Neural crest cell (in vitro differentiated cells): ENCODE data around the gene HOXB1. TPM values are rescaled to one million over a fixed set of nuclear protein-coding genes. Genes with fewer than 3 reads are reported as not detected.

Experiments used
- DNase-seq: peaks from one replicate; pipeline ENCODE4 v3.0.0; 2021; ENCODE audit warnings: low read depth, mixed read lengths, low spot score
- H3K27ac Mint-ChIP-seq: one replicate; pipeline ENCODE4 v1.8.0; 2021; ENCODE audit warnings: mild to moderate bottlenecking, mixed read lengths; ENCODE audit not compliant: unreplicated experiment
- H3K27me3 Mint-ChIP-seq: 2 replicates; pipeline ENCODE4 v1.8.0; 2021; ENCODE audit warnings: low read depth, mild to moderate bottlenecking, mixed read lengths
- H3K36me3 Mint-ChIP-seq: 2 replicates; pipeline ENCODE4 v1.8.0; 2021; ENCODE audit warnings: low read depth, mild to moderate bottlenecking, mixed read lengths
- H3K4me1 Mint-ChIP-seq: 2 replicates; pipeline ENCODE4 v1.8.0; 2021; ENCODE audit warnings: mixed read lengths
- H3K4me3 Mint-ChIP-seq: one replicate; pipeline ENCODE4 v1.8.0; 2021; ENCODE audit warnings: mild to moderate bottlenecking, mixed read lengths
- H3K9me3 Mint-ChIP-seq: 2 replicates; pipeline ENCODE4 v1.8.0; 2021; ENCODE audit warnings: mixed read lengths
- CTCF ChIP-seq: fragments of 200-600 bp; sonication (generic); conservative IDR thresholded peaks from 2 replicates; pipeline ENCODE4 v1.5.0; 2021; ENCODE audit warnings: antibody characterized with exemption, mild to moderate bottlenecking
- total RNA-seq: library from RNA; stranded (reverse); gene quantifications from 2 replicates; pipeline ENCODE4 v1.2.1, GENCODE V29; 2021

Gene HOXB1
- total RNA-seq, 1 donor from 2014 or later = 3.6 TPM

GRCh38 chr17:48574505-48575065, 43.8 kb upstream of the HOXB1 start:
- no peak for TF ChIP-seq CTCF
- Mint-ChIP-seq H3K4me1 (peaks cover 16% of the 10 kb centered on the region), H3K27me3 (peaks cover 28% of the 10 kb centered on the region), H3K27ac (no peak overlapping the region), H3K9me3 (no peaks in the 10 kb centered on the region), H3K4me3 (peak overlapping the region; percentile 82), H3K36me3 (no peaks in the 10 kb centered on the region)
- DNase-seq = no peak

- Mint-ChIP-seq H3K27ac (no peak overlapping the region), H3K36me3 (no peaks in the 10 kb centered on the region), H3K27me3 (peaks cover 4% of the 10 kb centered on the region), H3K4me1 (peaks cover 14% of the 10 kb centered on the region), H3K4me3 (peak overlapping the region; percentile 82), H3K9me3 (no peaks in the 10 kb centered on the region)
- no peak for TF ChIP-seq CTCF
- no peak for DNase-seq
Measured at GRCh38 chr17:48571826-48572417, 41.1 kb upstream of the HOXB1 start.

- Mint-ChIP-seq H3K9me3 (no peaks in the 10 kb centered on the region), H3K4me1 (peaks cover 14% of the 10 kb centered on the region), H3K27me3 (no peaks in the 10 kb centered on the region), H3K36me3 (no peaks in the 10 kb centered on the region), H3K4me3 (peak overlapping the region; percentile 54), H3K27ac (no peak overlapping the region)
- no peak for TF ChIP-seq CTCF
- no peak for DNase-seq
Measured at GRCh38 chr17:48571024-48571818, 40.4 kb upstream of the HOXB1 start.

GRCh38 chr17:48570325-48571023, 39.7 kb upstream of the HOXB1 start:
- Mint-ChIP-seq H3K4me3 (peak overlapping the region; percentile 54), H3K27me3 (no peaks in the 10 kb centered on the region), H3K9me3 (no peaks in the 10 kb centered on the region), H3K27ac (no peak overlapping the region), H3K36me3 (no peaks in the 10 kb centered on the region), H3K4me1 (peaks cover 14% of the 10 kb centered on the region)
- no peak for TF ChIP-seq CTCF
- DNase-seq = no peak

- peak; percentile 36 for TF ChIP-seq CTCF
- H3K27ac Mint-ChIP-seq = no peak overlapping the region
- no peaks in the 10 kb centered on the region for H3K36me3 Mint-ChIP-seq
- peaks cover 16% of the 10 kb centered on the region for H3K4me1 Mint-ChIP-seq
- H3K27me3 Mint-ChIP-seq = no peaks in the 10 kb centered on the region
- H3K9me3 Mint-ChIP-seq = no peaks in the 10 kb centered on the region
- H3K4me3 Mint-ChIP-seq = peak overlapping the region; percentile 54
- DNase-seq = no peak
Measured at GRCh38 chr17:48569674-48570324, 39.0 kb upstream of the HOXB1 start.
